Superior temporal gyrus (tissue), 1 donor: ENCODE measurements around the gene OTOR.

Source experiments
- DNase-seq: peaks from one replicate; pipeline ENCODE4 v3.0.0-alpha.2; 2016; ENCODE audit errors: extremely low spot score

Gene OTOR

GRCh38 chr20:16749573-16749972 is 1.4 kb downstream of the OTOR start:
- DNase-seq: no peak

- no peak for DNase-seq
These were observed 3.9 kb downstream of the OTOR start for GRCh38 chr20:16752082-16752481.

GRCh38 chr20:16752901-16753300 is 4.7 kb downstream of the OTOR start:
- no peak for DNase-seq

- DNase-seq: no peak
These were observed 10.5 kb downstream of the OTOR start for GRCh38 chr20:16758454-16759180.

- DNase-seq: peak; percentile 40
These were observed 11.0 kb downstream of the OTOR start for GRCh38 chr20:16759181-16759563.

GRCh38 chr20:16760431-16761304 is 12.5 kb downstream of the OTOR start:
- DNase-seq: no peak

- DNase-seq: peak; percentile 91
These were observed 13.2 kb downstream of the OTOR start for GRCh38 chr20:16761305-16761829.

GRCh38 chr20:16764560-16764959 is 16.4 kb downstream of the OTOR start:
- no peak for DNase-seq

GRCh38 chr20:16771213-16771612 is 23.1 kb downstream of the OTOR start:
- no peak for DNase-seq

GRCh38 chr20:16775961-16776360 is 27.8 kb downstream of the OTOR start:
- no peak for DNase-seq

- DNase-seq: no peak
These were observed 29.0 kb downstream of the OTOR start for GRCh38 chr20:16777126-16777525.

- DNase-seq: no peak
These were observed 30.0 kb downstream of the OTOR start for GRCh38 chr20:16778159-16778558.

GRCh38 chr20:16781496-16781895 is 33.3 kb downstream of the OTOR start:
- DNase-seq: no peak

- no peak for DNase-seq
These were observed 37.1 kb downstream of the OTOR start for GRCh38 chr20:16785226-16785625.
